IMR-90 (cell line): ENCODE results near the gene LIMCH1. TPM values are rescaled to one million over a fixed set of nuclear protein-coding genes. Genes with fewer than 3 reads are reported as not detected.

Experiments
- ATAC-seq: fragments of 200-7000 bp; cut with Tn5 transposase; 2 replicates; pipeline ENCODE4 v1.9.1; 2020; ENCODE audit warnings: low read depth, mild to moderate bottlenecking, moderate library complexity
- BruUV-seq: library from RNA; stranded (reverse); fragments of 400-500 nt; replicated peaks from 2 replicates; lab custom pipeline; 2021; lab: Mats Ljungman, UMichigan
- CTCF ChIA-PET: fragments of 300-600 bp; formaldehyde crosslinking; extraction: SDS; loops from one replicate; lab custom pipeline; 2021; ENCODE audit warnings: antibody characterized with exemption; lab: Yijun Ruan, JAX
- POLR2A ChIA-PET: fragments of 300-600 bp; sonication (Branson Sonifier 250); formaldehyde crosslinking; loops from one replicate; lab custom pipeline; 2022; ENCODE audit warnings: antibody characterized with exemption; ENCODE audit not compliant: unreplicated experiment; lab: Charles Lee
- DNase-seq: peaks from one replicate; pipeline ENCODE4 v3.0.0; 2013
- H2AFZ ChIP-seq: replicated peaks from 2 replicates; pipeline ENCODE3; 2013; ENCODE audit warnings: low read length, mild to moderate bottlenecking; ENCODE audit not compliant: poor library complexity
- H2AK5ac ChIP-seq: 2 replicates; pipeline ENCODE4 v1.6.1; 2013; ENCODE audit warnings: low read depth, low read length, inconsistent platforms
- H2AK9ac ChIP-seq: replicated peaks from 2 replicates; pipeline ENCODE3; 2013; ENCODE audit warnings: mild to moderate bottlenecking, low read depth, low read length, moderate library complexity; ENCODE audit not compliant: poor library complexity
- H2BK120ac ChIP-seq: 2 replicates; pipeline ENCODE4 v1.6.1; 2013; ENCODE audit warnings: low read depth, low read length, inconsistent platforms
- H2BK15ac ChIP-seq: 3 replicates; pipeline ENCODE4 v1.6.1; 2013; ENCODE audit warnings: low read depth, low read length, inconsistent platforms
- H2BK20ac ChIP-seq: 2 replicates; pipeline ENCODE4 v1.6.1; 2013; ENCODE audit warnings: low read depth, mild to moderate bottlenecking, inconsistent platforms, low read length, moderate library complexity
- H2BK5ac ChIP-seq: 2 replicates; pipeline ENCODE4 v1.6.1; 2013; ENCODE audit warnings: mild to moderate bottlenecking, low read depth, low read length, inconsistent platforms; ENCODE audit not compliant: poor library complexity, severe bottlenecking
- H3K14ac ChIP-seq: replicated peaks from 2 replicates; pipeline ENCODE4 v1.6.1; 2013; ENCODE audit warnings: low read depth, low read length, inconsistent platforms
- H3K18ac ChIP-seq: 2 replicates; pipeline ENCODE4 v1.6.1; 2013; ENCODE audit warnings: low read depth, low read length, control low read depth
- H3K23ac ChIP-seq: 2 replicates; pipeline ENCODE4 v1.6.1; 2013; ENCODE audit warnings: low read depth, low read length, inconsistent platforms
- H3K27ac ChIP-seq: 2 replicates; pipeline ENCODE4 v1.5.1; 2013; ENCODE audit warnings: mild to moderate bottlenecking, control low read depth, low read length; ENCODE audit not compliant: insufficient read depth
- H3K27me3 ChIP-seq: 2 replicates; pipeline ENCODE4 v1.6.1; 2013; ENCODE audit warnings: low read length; ENCODE audit not compliant: control insufficient read depth, insufficient read depth
- H3K36me3 ChIP-seq: 2 replicates; pipeline ENCODE4 v1.6.1; 2013; ENCODE audit warnings: low read length, mixed read lengths; ENCODE audit not compliant: control insufficient read depth, insufficient read depth
- H3K4ac ChIP-seq: 2 replicates; pipeline ENCODE4 v1.6.1; 2013; ENCODE audit warnings: low read depth, low read length, inconsistent platforms
- H3K4me1 ChIP-seq: 2 replicates; pipeline ENCODE4 v1.6.1; 2013; ENCODE audit warnings: low read length, mixed read lengths; ENCODE audit not compliant: control insufficient read depth, insufficient read depth
- H3K4me2 ChIP-seq: 2 replicates; pipeline ENCODE4 v1.6.1; 2013; ENCODE audit warnings: low read depth, mild to moderate bottlenecking, control low read depth, low read length, moderate library complexity
- H3K4me3 ChIP-seq: 2 replicates; pipeline ENCODE4 v1.5.1; 2013; ENCODE audit warnings: low read depth, mild to moderate bottlenecking, control low read depth, low read length, moderate library complexity; ENCODE audit not compliant: insufficient read depth
- H3K56ac ChIP-seq: 2 replicates; pipeline ENCODE4 v1.6.1; 2013; ENCODE audit warnings: low read length, inconsistent platforms; ENCODE audit not compliant: insufficient read depth; ENCODE audit errors: extremely low read depth
- H3K79me1 ChIP-seq, 2 experiments: 2 replicates each; pipeline ENCODE4 v1.6.1; 2013; ENCODE audit warnings: low read length in 2 of 2, inconsistent platforms in 1 of 2, low read depth in 1 of 2
- H3K9ac ChIP-seq: 2 replicates; pipeline ENCODE4 v1.6.1; 2013; ENCODE audit warnings: low read depth, low read length, control low read depth
- H3K9me1 ChIP-seq: 2 replicates; pipeline ENCODE4 v1.6.1; 2013; ENCODE audit warnings: low read length, inconsistent platforms; ENCODE audit not compliant: insufficient read depth
- H3K9me3 ChIP-seq: 2 replicates; pipeline ENCODE4 v1.6.1; 2013; ENCODE audit warnings: low read length; ENCODE audit not compliant: control insufficient read depth, insufficient read depth
- H4K20me1 ChIP-seq: 2 replicates; pipeline ENCODE4 v1.6.1; 2013; ENCODE audit warnings: low read length, inconsistent platforms; ENCODE audit not compliant: insufficient read depth
- H4K5ac ChIP-seq: 2 replicates; pipeline ENCODE4 v1.6.1; 2013; ENCODE audit warnings: mild to moderate bottlenecking, low read depth, low read length, control low read depth
- H4K8ac ChIP-seq, 2 experiments: 2 replicates each; pipeline ENCODE4 v1.6.1; 2013; ENCODE audit warnings: low read depth in 2 of 2, low read length in 2 of 2, control low read depth in 1 of 2, inconsistent platforms in 1 of 2
- H4K91ac ChIP-seq: 2 replicates; pipeline ENCODE4 v1.6.1; 2013; ENCODE audit warnings: low read depth, low read length, inconsistent platforms; ENCODE audit not compliant: insufficient read depth
- BHLHE40 ChIP-seq: fragments of 150-350 bp; IDR thresholded peaks from 2 replicates; pipeline ENCODE4 v1.6.1; 2016; ENCODE audit warnings: mild to moderate bottlenecking, low read depth, low read length
- CEBPB ChIP-seq: IDR thresholded peaks from 2 replicates; pipeline ENCODE4 v1.6.1; 2012; ENCODE audit warnings: low read depth, low read length, improper control_type of control experiment
- CHD1 ChIP-seq: IDR thresholded peaks from 2 replicates; pipeline ENCODE4 v1.6.1; 2012; ENCODE audit warnings: low read depth, low read length, improper control_type of control experiment
- ELK1 ChIP-seq: fragments of 150-350 bp; IDR thresholded peaks from 2 replicates; pipeline ENCODE4 v1.6.1; 2016; ENCODE audit warnings: low read depth, mild to moderate bottlenecking, low read length, moderate library complexity, borderline replicate concordance
- FOS ChIP-seq: fragments of 150-350 bp; IDR thresholded peaks from 2 replicates; pipeline ENCODE4 v1.6.1; 2016; ENCODE audit warnings: low read depth, low read length
- MAFK ChIP-seq: IDR thresholded peaks from 2 replicates; pipeline ENCODE4 v1.6.1; 2012; ENCODE audit warnings: low read depth, low read length, improper control_type of control experiment
- MAZ ChIP-seq: IDR thresholded peaks from 2 replicates; pipeline ENCODE4 v1.6.1; 2012; ENCODE audit warnings: low read depth, mild to moderate bottlenecking, low read length, improper control_type of control experiment, moderate library complexity, borderline replicate concordance
- MXI1 ChIP-seq: IDR thresholded peaks from 2 replicates; pipeline ENCODE4 v1.6.1; 2012; ENCODE audit warnings: low read depth, mild to moderate bottlenecking, low read length, moderate library complexity, borderline replicate concordance
- NFE2L2 ChIP-seq: fragments of 150-350 bp; IDR thresholded peaks from 2 replicates; pipeline ENCODE4 v1.6.1; 2016; ENCODE audit warnings: low read depth, mild to moderate bottlenecking, low read length
- POLR2A ChIP-seq: IDR thresholded peaks from 2 replicates; pipeline ENCODE4 v1.6.1; 2012; ENCODE audit warnings: mild to moderate bottlenecking, low read depth, low read length
- RAD21 ChIP-seq: IDR thresholded peaks from 2 replicates; pipeline ENCODE4 v1.6.1; 2012; ENCODE audit warnings: low read length, improper control_type of control experiment
- RCOR1 ChIP-seq: IDR thresholded peaks from 2 replicates; pipeline ENCODE4 v1.6.1; 2012; ENCODE audit warnings: mild to moderate bottlenecking, low read length, improper control_type of control experiment; ENCODE audit not compliant: insufficient replicate concordance
- RFX5 ChIP-seq: IDR thresholded peaks from 2 replicates; pipeline ENCODE4 v1.8.0; 2012; ENCODE audit warnings: low read depth, mild to moderate bottlenecking, low read length, moderate library complexity
- WGBS, 2 experiments: methylation state at CpG; one replicate each; pipeline versions ENCODE4 v1.1.5 to v1.1.7; 2013; ENCODE audit warnings: missing lambda C conversion rate in 2 of 2; ENCODE audit not compliant: insufficient read length in 1 of 2; ENCODE audit errors: extremely low coverage in 2 of 2; 5-methylcytosine and 5-hydroxymethylcytosine counted together
- dilution Hi-C: fragments of 300-500 bp; cut with HindIII; formaldehyde crosslinking; loops from one replicate; pipeline ENCODE4 v1.14.3; 2018; ENCODE audit warnings: low sequenced_read_pairs; ENCODE audit not compliant: unreplicated experiment
- in situ Hi-C: fragments of 300-500 bp; cut with MboI; formaldehyde crosslinking; loops from 3 replicates; pipeline ENCODE4 v1.14.3; 2019; ENCODE audit warnings: low sequenced_read_pairs, inconsistent platforms, mixed read lengths
- intact Hi-C: fragments of 100-400 bp; cut with micrococcal nuclease; formaldehyde crosslinking; loops from 2 replicates; pipeline ENCODE4 v1.10.0; 2022
- polyA plus RNA-seq, 3 experiments: library from polyadenylated mRNA; depleted of rRNA; stranded (reverse); fragments of >200 nt; gene quantifications; 2 replicates each; pipeline ENCODE4 v1.2.3, GENCODE V29; 2012; ENCODE audit warnings: low replicate concordance in 1 of 3
- total RNA-seq: library from RNA; depleted of rRNA; stranded (reverse); fragments of >200 nt; gene quantifications from 2 replicates; pipeline ENCODE4 v1.2.3, GENCODE V29; 2012
- TF ChIP-seq, protein P1 (sequence below): fragments of 150-350 bp; IDR thresholded peaks from 2 replicates; pipeline ENCODE4 v1.6.1; 2017; ENCODE audit warnings: mild to moderate bottlenecking, antibody characterized with exemption, low read length, low read depth
- TF ChIP-seq, protein P2 (sequence below): conservative IDR thresholded peaks from 2 replicates; pipeline ENCODE4 v1.5.1; 2012; ENCODE audit warnings: mild to moderate bottlenecking, low read depth, low read length, improper control_type of control experiment

Gene LIMCH1
- total and polyA plus RNA-seq, 2 of the 4 experiments (the other 2 are of a cell fraction): 0.89 to 2.9 TPM

DNA sequence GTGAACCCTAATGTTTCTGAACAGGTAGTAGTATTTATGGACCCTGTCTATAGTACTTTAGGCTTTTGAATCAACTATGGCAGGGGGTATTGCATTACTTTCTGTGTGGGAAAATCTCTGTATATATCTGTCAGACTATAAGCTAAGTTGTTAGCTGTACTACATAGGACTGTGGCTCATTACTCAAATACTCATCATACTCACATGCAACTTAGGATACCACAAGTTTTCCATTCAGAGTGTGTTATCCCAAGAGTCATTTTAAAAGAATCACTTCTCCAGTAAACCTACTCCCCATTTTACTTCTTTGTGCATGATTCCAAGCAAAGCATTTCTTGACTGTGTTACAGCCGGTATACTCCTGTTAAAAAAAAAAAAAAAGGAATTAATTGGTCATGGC lies 115.0 kb downstream of the LIMCH1 start:
- Histone ChIP-seq H4K91ac (no peak overlapping the region), H3K9me1 (no peaks in the 10 kb centered on the region), H3K23ac (no peak overlapping the region), H3K36me3 (no peaks in the 10 kb centered on the region), H2BK5ac (no peak overlapping the region), H2AFZ (no peak overlapping the region), H3K9ac (no peak overlapping the region), H3K79me1 (no peaks in the 10 kb centered on the region), H4K20me1 (no peaks in the 10 kb centered on the region), H2BK15ac (no peak overlapping the region), H4K5ac (no peak overlapping the region), H3K56ac (no peak overlapping the region), H2AK9ac (no peak overlapping the region), H3K4me2 (no peak overlapping the region), H2AK5ac (no peak overlapping the region), H3K9me3 (no peaks in the 10 kb centered on the region), H2BK20ac (no peak overlapping the region), H2BK120ac (no peak overlapping the region), H3K27me3 (peaks cover 9% of the 10 kb centered on the region), H3K4me1 (peaks cover 6% of the 10 kb centered on the region), H3K18ac (no peak overlapping the region), H4K8ac (no peak overlapping the region), H3K4me3 (no peak overlapping the region), H3K4ac (no peak overlapping the region), H3K14ac (no peak overlapping the region), H3K27ac (no peak overlapping the region)
- in situ Hi-C loops (loop anchor here (5.0 to 25.0 kb wide), 2 partner anchors 371 to 741 kb away; no protein-coding TSS in a partner anchor), intact Hi-C loops (no loop called here), dilution Hi-C loops (no loop called here)
- BruUV-seq: no TSS peak
- DNase-seq (no peak), ATAC-seq (no peak)
- TF ChIP-seq MXI1 (no peak), MAFK (no peak), MAZ (no peak), RFX5 (no peak), RAD21 (no peak), CHD1 (no peak), ELK1 (no peak), POLR2A (no peak), BHLHE40 (no peak), FOS (no peak), CEBPB (no peak), RCOR1 (no peak), NFE2L2 (no peak)
- TF ChIP-seq, protein P1, sequence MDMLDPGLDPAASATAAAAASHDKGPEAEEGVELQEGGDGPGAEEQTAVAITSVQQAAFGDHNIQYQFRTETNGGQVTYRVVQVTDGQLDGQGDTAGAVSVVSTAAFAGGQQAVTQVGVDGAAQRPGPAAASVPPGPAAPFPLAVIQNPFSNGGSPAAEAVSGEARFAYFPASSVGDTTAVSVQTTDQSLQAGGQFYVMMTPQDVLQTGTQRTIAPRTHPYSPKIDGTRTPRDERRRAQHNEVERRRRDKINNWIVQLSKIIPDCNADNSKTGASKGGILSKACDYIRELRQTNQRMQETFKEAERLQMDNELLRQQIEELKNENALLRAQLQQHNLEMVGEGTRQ: no peak
- TF ChIP-seq, protein P2, sequence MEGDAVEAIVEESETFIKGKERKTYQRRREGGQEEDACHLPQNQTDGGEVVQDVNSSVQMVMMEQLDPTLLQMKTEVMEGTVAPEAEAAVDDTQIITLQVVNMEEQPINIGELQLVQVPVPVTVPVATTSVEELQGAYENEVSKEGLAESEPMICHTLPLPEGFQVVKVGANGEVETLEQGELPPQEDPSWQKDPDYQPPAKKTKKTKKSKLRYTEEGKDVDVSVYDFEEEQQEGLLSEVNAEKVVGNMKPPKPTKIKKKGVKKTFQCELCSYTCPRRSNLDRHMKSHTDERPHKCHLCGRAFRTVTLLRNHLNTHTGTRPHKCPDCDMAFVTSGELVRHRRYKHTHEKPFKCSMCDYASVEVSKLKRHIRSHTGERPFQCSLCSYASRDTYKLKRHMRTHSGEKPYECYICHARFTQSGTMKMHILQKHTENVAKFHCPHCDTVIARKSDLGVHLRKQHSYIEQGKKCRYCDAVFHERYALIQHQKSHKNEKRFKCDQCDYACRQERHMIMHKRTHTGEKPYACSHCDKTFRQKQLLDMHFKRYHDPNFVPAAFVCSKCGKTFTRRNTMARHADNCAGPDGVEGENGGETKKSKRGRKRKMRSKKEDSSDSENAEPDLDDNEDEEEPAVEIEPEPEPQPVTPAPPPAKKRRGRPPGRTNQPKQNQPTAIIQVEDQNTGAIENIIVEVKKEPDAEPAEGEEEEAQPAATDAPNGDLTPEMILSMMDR: no peak
- POLR2A ChIA-PET: no interaction called here
- CTCF ChIA-PET: interaction anchor here (1.0 kb wide), 1 partner anchor 9 kb away, joined by 5 read pairs; no protein-coding TSS in a partner anchor
- 80% methylated on average over 1 of the region's 1 CpG; no CpG with 5 or more reads in 1 of the 2 experiments for WGBS, 2 experiments
